Sigmoid colon (tissue), 4 donors: ENCODE data around the gene DPH3.
"Not testable (repeated sequence)": the region's sequence is repeated elsewhere in the genome, so short reads cannot be mapped to it uniquely, and the experiment has no call there.

Experiments used
- CTCF ChIP-seq, 4 experiments: fragments of 450-650 bp in 3 of 4; fragments of 200-600 bp in 1 of 4; IDR thresholded peaks; one replicate each; pipeline ENCODE4 v1.5.1; 2016 to 2019; ENCODE audit warnings: antibody characterized with exemption in 4 of 4, mild to moderate bottlenecking in 3 of 4, moderate library complexity in 2 of 4
- EP300 ChIP-seq, 4 donors: sonication (generic); formaldehyde crosslinking; IDR thresholded peaks; one replicate each; pipeline ENCODE4 v1.6.1; 2017; ENCODE audit warnings: antibody characterized with exemption in 4 of 4

GRCh38 chr3:16310486-16310885 is 45.7 kb upstream of the DPH3 start:
- TF ChIP-seq CTCF, EP300 (IDR thresholded peaks at IDR 0.05): not testable (repeated sequence)
